ENCODE results near the gene BABAM2.

DNA sequence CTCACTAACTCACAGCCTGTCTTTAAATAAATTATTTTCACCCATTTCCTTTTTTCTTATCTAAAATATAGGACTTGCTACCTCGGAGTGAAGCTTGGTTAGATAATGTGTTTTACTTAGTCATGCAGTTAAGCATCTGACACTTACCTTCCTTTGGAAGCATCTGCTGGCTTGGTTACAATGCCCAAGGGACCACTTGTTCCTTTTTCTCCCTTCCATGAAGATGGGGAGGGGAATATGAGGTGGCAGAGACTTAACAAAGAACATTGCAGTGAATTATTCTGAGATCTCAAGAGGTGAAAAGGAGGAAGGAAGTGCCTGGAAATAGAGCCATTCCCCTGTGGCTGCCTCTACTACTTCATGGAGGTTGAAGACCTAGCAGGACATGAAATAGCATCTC lies 356.8 kb downstream of the BABAM2 start:
- TF ChIP-seq SMC3 (IDR thresholded peaks at IDR 0.05; ENCODE audit: low read depth, low read length): no peak
- no peak for TF ChIP-seq MAZ (IDR thresholded peaks at IDR 0.05; ENCODE audit: borderline replicate concordance, low read depth, low read length)
- no peak for TF ChIP-seq POLR2A (IDR thresholded peaks at IDR 0.05; ENCODE audit: low read depth, low read length)
- TF ChIP-seq CTCF (conservative IDR thresholded peaks at IDR 0.05; ENCODE audit: low read depth, low read length): no peak
- TF ChIP-seq MXI1 (IDR thresholded peaks at IDR 0.05; ENCODE audit: borderline replicate concordance, low read depth, low read length): no peak
- TF ChIP-seq RAD21 (IDR thresholded peaks at IDR 0.05; ENCODE audit: low read length): no peak
- TF ChIP-seq, protein P1, sequence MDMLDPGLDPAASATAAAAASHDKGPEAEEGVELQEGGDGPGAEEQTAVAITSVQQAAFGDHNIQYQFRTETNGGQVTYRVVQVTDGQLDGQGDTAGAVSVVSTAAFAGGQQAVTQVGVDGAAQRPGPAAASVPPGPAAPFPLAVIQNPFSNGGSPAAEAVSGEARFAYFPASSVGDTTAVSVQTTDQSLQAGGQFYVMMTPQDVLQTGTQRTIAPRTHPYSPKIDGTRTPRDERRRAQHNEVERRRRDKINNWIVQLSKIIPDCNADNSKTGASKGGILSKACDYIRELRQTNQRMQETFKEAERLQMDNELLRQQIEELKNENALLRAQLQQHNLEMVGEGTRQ (IDR thresholded peaks at IDR 0.05; ENCODE audit: low read depth, low read length): no peak
- no peak for TF ChIP-seq RCOR1 (IDR thresholded peaks at IDR 0.05; ENCODE audit: insufficient replicate concordance, low read length)
- no peak for TF ChIP-seq FOS (IDR thresholded peaks at IDR 0.05; ENCODE audit: low read depth, low read length)
- no peak for TF ChIP-seq CEBPB (IDR thresholded peaks at IDR 0.05; ENCODE audit: low read depth, low read length)
- TF ChIP-seq CHD1 (IDR thresholded peaks at IDR 0.05; ENCODE audit: low read depth, low read length): no peak
